Esophagus squamous epithelium (tissue), 5 donors: Measurements from ENCODE around the gene RAB1B. TPM values are rescaled to one million over a fixed set of nuclear protein-coding genes. Genes with fewer than 3 reads are reported as not detected.
"Not testable (repeated sequence)": the region's sequence is repeated elsewhere in the genome, so short reads cannot be mapped to it uniquely, and the experiment has no call there.

ENCODE experiments used
- DNase-seq: peaks from one replicate; lab custom pipeline; 2025; lab: John Stamatoyannopoulos, UW
- H3K27ac ChIP-seq, 4 donors: fragments of 200-600 bp; sonication (generic); one replicate each; pipeline ENCODE4 v1.5.1; 2016 to 2019; ENCODE audit warnings: mild to moderate bottlenecking in 1 of 4
- H3K27me3 ChIP-seq, 4 donors: fragments of 200-600 bp; sonication (generic); 1 replicate in 3 of 4; 2 replicates in 1 of 4; pipeline versions ENCODE4 v1.5.1 to v1.6.0; 2017 to 2021; ENCODE audit warnings: antibody characterized with exemption in 1 of 4
- H3K36me3 ChIP-seq, 3 donors: fragments of 200-600 bp; sonication (generic); one replicate each; pipeline ENCODE4 v1.5.1; 2016 to 2019
- H3K4me1 ChIP-seq, 3 donors: fragments of 200-600 bp; sonication (generic); one replicate each; pipeline ENCODE4 v1.5.1; 2017 to 2019
- H3K4me3 ChIP-seq, 4 donors: fragments of 200-600 bp; sonication (generic); 1 replicate in 3 of 4; 2 replicates in 1 of 4; pipeline ENCODE4 v1.5.1; 2016 to 2019; ENCODE audit warnings: mild to moderate bottlenecking in 2 of 4, moderate library complexity in 1 of 4
- H3K9me3 ChIP-seq, 3 donors: fragments of 200-600 bp; sonication (generic); one replicate each; pipeline ENCODE4 v1.5.1; 2016 to 2019
- CTCF ChIP-seq, 6 experiments: fragments of 450-650 bp in 4 of 6; fragments of 200-600 bp in 2 of 6; sonication (generic) in 2 of 6; IDR thresholded peaks; one replicate each; pipeline ENCODE4 v1.5.1; 2016 to 2019; ENCODE audit warnings: antibody characterized with exemption in 6 of 6, mild to moderate bottlenecking in 4 of 6, moderate library complexity in 4 of 6
- POLR2A ChIP-seq, 4 donors: fragments of 450-650 bp; IDR thresholded peaks; one replicate each; pipeline ENCODE4 v1.6.1; 2017; ENCODE audit warnings: antibody characterized with exemption in 4 of 4, mild to moderate bottlenecking in 4 of 4, moderate library complexity in 3 of 4
- WGBS, 2 donors: methylation state at CpG; one replicate each; pipeline ENCODE4 v1.1.5; 2018; 5-methylcytosine and 5-hydroxymethylcytosine counted together
- intact Hi-C: fragments of 100-400 bp; cut with DNase I; formaldehyde crosslinking; loops from one replicate; pipeline ENCODE4 v1.15.0; 2022
- total RNA-seq, 4 donors: library from RNA; depleted of rRNA; stranded (reverse); fragments of >200 nt; gene quantifications; one replicate each; pipeline ENCODE4 v1.1.0, GENCODE V29; 2016
- donor health status: DM: yes; HTN: yes; CAD: no.

Gene RAB1B
- total RNA-seq, 4 donors from 2014 or later = 83.7 to 148 (median 110) TPM

DNA sequence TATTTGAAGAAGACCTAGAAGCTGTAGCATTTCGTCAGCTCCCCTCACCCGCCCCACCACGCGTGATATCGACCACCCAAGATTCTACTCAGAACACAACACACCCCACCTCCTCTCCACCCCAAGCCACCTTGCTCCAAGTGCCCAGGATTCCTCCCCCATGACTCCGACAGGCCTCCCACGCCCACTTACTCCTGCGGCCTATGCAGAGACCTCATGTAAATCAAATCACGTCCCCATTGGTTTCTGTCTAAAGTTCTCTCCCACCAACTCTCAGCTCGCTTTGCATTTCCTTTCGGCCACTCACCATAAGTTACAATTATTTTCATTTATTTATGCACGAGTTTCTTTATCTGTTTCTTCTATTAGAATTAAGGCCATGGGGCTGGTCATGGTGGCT lies 34.2 kb downstream of the RAB1B start:
- intact Hi-C loops = no loop called here
- WGBS, 2 donors = 82 to 86% methylated on average over 12 of the region's 12 CpGs
- Histone ChIP-seq H3K4me1 (no peaks in the 10 kb centered on the region), H3K9me3 (no peaks in the 10 kb centered on the region), H3K36me3 (no peaks in the 10 kb centered on the region), H3K27me3 (no peaks in the 10 kb centered on the region), H3K4me3 (no peak overlapping the region), H3K27ac (no peak overlapping the region)
- TF ChIP-seq CTCF (IDR thresholded peaks at IDR 0.05) = no peak
- TF ChIP-seq POLR2A (IDR thresholded peaks at IDR 0.05) = no peak
- no peak for DNase-seq

GRCh38 chr11:66309475-66309874 lies 41.0 kb downstream of the RAB1B start:
- Histone ChIP-seq H3K4me3 (no peak overlapping the region), H3K36me3 (no peaks in the 10 kb centered on the region), H3K27me3 (peaks cover 0 to 3% (median 0%) of the 10 kb centered on the region in 4 donors), H3K27ac (no peak overlapping the region), H3K4me1 (peaks cover 11 to 33% (median 14%) of the 10 kb centered on the region in 3 donors), H3K9me3 (no peaks in the 10 kb centered on the region)
- 56 to 65% methylated on average over 3 of the region's 3 CpGs for WGBS, 2 donors
- intact Hi-C loops = no loop called here
- DNase-seq = no peak
- TF ChIP-seq CTCF (IDR thresholded peaks at IDR 0.05) (no peak), POLR2A (IDR thresholded peaks at IDR 0.05) (no peak)

GRCh38 chr11:66310324-66310723 lies 41.9 kb downstream of the RAB1B start:
- H3K27me3 ChIP-seq = peaks cover 0 to 11% (median 0%) of the 10 kb centered on the region in 4 donors
- WGBS, 2 donors = 51 to 63% methylated on average over 3 to 4 of the region's 8 CpGs

GRCh38 chr11:66310803-66311440 lies 42.5 kb downstream of the RAB1B start:
- intact Hi-C loops, H3K4me3 ChIP-seq, H3K36me3 ChIP-seq, DNase-seq, H3K9me3 ChIP-seq: not testable (repeated sequence)
- Histone ChIP-seq H3K27ac (peak overlapping the region in 1 of 4 donors; percentile 92), H3K27me3 (peaks cover 0 to 17% (median 0%) of the 10 kb centered on the region in 4 donors), H3K4me1 (peaks cover 11 to 47% (median 20%) of the 10 kb centered on the region in 3 donors)
- WGBS, 2 donors = 75 to 80% methylated on average over 18 of the region's 18 CpGs

More at GRCh38 chr11:66310324-66310723, 41.9 kb downstream of the RAB1B start:
- H3K27ac ChIP-seq = no peak overlapping the region
- DNase-seq = no peak
- no peaks in the 10 kb centered on the region for H3K9me3 ChIP-seq
- peaks cover 11 to 42% (median 18%) of the 10 kb centered on the region in 3 donors for H3K4me1 ChIP-seq
- H3K36me3 ChIP-seq = no peaks in the 10 kb centered on the region
- TF ChIP-seq POLR2A (IDR thresholded peaks at IDR 0.05) (no peak), CTCF (IDR thresholded peaks at IDR 0.05) (no peak)
- no peak overlapping the region for H3K4me3 ChIP-seq
- intact Hi-C loops = no loop called here

- Histone ChIP-seq H3K4me1 (peaks cover 17 to 53% (median 26%) of the 10 kb centered on the region in 3 donors), H3K27me3 (peaks cover 0 to 23% (median 0%) of the 10 kb centered on the region in 4 donors), H3K36me3 (no peaks in the 10 kb centered on the region), H3K27ac (peak overlapping the region; percentile 83 to 92 (median 89)), H3K4me3 (peak overlapping the region; percentile 31 to 68 (median 60)), H3K9me3 (no peaks in the 10 kb centered on the region)
- TF ChIP-seq POLR2A (IDR thresholded peaks at IDR 0.05) = no peak
- TF ChIP-seq CTCF (IDR thresholded peaks at IDR 0.05) = peak in 2 of 6 experiments; percentile 85 to 91
- DNase-seq = no peak
- intact Hi-C loops = no loop called here
- 5 to 7% methylated on average over 12 to 19 of the region's 26 CpGs for WGBS, 2 donors
These were observed 43.1 kb downstream of the RAB1B start for GRCh38 chr11:66311470-66311964.
